ENCODE measurements around the gene ZDHHC11B.
"Not testable (repeated sequence)": the region's sequence is repeated elsewhere in the genome, so short reads cannot be mapped to it uniquely, and the experiment has no call there.

The ZDHHC11B gene, protein sequence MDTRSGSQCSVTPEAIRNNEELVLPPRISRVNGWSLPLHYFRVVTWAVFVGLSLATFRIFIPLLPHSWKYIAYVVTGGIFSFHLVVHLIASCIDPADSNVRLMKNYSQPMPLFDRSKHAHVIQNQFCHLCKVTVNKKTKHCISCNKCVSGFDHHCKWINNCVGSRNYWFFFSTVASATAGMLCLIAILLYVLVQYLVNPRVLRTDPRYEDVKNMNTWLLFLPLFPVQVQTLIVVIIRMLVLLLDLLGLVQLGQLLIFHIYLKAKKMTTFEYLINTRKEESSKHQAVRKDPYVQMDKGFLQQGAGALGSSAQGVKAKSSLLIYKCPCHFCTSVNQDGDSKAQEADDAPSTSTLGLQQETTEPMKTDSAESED

DNA sequence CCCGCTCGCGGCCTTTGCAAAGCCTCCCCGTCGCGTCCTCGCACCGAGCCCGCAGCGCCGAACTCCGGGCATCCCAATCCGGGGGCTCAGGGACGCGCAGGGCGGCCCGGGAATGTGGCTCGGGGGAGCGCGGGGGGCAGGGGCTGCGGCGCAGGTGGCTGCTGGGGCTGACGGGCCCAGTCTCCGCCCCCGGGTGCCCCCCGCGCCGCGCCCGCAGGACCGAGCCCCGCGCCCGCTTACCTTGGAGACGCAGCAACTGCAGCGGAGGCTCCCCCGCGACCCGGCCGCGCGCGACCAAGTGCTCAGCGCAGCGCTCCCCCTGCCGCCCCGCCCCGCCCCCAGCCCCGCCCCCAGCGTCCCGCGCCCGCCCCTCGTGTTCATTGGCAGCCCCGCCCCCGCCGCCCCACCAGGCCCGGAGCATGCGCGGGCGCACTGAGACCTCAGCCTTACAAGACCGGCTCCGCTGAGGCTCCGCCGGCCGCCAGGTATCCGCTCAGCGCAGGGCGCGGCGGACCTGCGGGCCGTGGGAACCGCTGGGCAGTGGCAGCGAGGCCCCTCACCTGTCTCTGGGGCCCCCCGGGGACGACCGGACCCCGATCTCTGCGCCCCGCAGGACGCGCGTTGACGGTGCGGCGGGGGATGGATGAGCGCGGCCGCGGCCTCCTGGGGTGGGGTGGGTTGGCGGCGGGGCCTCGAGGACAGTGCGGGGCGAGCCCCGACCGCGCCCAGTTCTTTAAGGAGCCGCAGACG is at the start of gene ZDHHC11B:
TSS of gene ZDHHC11B (minus strand) at position 302 of the 750 bp plus-strand sequence. CDS start 17,810 bp downstream, outside the sequence.
- DNase-seq = peak; percentile 91 to 94

DNA sequence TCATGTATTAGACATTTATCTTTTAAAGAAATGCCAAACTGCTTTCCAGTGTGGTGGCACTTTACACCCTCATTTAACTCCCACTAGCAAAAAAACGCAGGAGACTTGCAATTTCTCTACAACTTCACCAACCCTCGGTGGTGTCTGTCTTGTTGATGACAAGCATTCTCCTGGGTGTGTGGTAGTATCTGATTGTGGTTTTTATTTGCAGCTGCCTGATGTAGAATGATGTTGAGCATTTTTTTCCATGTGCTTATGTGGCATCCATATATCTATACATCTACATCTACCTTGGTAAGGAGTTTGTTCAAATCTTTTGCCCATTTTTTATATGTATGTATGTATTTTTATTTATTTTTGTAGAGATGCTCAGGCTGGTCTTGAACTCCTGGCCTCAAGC is 49.5 kb upstream of the ZDHHC11B start:
- DNase-seq = not testable (repeated sequence)

DNA sequence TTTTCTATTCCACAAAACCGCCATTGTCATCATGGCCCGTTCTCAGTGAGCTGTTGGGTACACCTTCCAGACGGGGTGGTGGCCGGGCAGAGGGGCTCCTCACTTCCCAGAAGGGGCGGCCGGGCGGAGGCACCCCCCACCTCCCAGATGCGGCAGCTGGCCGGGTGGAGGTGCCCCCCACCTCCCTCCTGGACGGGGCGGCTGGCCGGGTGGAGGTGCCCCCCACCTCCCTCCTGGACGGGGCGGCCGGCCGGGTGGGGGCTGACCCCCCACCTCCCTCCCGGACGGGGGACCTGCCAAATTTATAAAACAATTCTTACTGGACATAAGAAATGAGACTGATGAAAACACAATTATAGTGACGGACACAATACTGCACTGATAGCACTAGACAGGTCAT is 43.7 kb upstream of the ZDHHC11B start:
- not testable (repeated sequence) for DNase-seq

DNA sequence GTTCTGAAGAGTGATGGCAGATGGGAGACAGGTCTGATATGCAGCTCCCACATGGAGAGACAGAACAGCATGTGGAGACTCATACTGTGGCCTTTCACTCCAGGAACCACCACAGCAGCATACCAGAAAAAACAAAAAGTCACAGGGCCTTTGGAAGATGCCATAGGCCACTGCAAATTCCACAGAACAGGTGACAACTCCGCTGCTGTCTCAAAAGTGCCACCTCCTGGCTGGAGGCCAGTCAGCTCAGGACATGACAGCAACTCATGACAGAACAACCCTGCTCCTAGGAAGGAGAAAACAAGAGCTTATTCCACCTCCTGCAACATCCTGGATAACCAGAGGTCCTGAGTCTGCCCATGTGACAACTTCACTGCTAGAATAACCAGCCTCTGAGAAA is 41.0 kb upstream of the ZDHHC11B start:
- DNase-seq = not testable (repeated sequence)

DNA sequence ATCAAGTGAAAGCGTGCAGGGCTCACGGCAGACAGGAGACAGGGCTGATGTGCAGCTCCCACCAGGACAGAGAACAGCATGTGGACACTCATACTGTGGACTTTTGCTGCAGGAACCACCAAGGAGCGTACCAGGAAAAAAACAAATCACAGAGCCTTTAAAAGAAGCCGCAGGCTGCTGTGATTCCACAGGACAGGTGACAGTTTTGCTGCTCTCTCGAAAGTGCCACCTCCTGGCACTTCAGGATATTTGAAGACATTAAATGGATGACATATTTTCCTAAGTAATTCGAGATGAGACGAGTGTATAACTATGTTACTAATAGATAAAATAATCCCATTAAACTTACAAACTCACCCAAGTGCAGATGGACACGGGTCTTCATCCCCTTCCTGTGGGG is 37.0 kb upstream of the ZDHHC11B start:
- DNase-seq = no peak

DNA sequence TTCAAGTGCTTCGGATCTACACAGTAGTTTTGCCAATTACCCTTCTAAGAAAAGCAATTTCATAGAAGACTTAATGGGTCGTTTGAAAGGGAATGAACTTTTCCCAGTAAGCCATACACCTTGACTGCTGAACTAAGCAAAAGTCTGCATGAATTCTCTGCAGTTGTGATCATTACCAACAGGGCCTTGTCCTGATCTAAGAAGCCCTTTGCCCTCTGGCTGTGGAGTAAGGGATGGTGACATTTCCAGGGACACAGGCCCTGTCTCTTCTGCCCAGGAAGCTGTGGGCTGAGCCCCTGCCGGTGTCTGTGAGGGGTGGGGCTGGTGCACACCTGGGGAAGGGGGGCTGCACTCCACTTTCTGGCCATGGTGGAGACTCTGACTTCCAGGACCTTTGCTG is 35.7 kb upstream of the ZDHHC11B start:
- no peak for DNase-seq

DNA sequence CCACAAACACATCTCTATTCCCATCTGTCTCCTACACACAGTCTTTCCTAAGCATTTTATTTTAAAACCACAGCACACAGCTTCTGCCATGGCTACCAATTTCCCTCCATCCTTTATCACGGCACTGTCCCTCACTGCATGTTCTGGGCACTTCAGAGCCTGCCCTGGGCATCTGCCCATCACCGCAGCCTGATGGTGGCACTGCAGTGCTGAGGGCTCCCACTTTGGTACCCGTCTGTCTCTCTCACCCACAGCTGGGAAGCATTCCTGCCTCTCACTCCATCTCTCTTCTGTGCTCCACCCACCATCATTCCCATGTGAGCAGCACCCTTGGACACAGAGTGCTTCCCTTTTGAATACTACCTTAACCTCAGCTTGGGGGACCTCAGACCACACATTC is 34.5 kb upstream of the ZDHHC11B start:
- DNase-seq = no peak

DNA sequence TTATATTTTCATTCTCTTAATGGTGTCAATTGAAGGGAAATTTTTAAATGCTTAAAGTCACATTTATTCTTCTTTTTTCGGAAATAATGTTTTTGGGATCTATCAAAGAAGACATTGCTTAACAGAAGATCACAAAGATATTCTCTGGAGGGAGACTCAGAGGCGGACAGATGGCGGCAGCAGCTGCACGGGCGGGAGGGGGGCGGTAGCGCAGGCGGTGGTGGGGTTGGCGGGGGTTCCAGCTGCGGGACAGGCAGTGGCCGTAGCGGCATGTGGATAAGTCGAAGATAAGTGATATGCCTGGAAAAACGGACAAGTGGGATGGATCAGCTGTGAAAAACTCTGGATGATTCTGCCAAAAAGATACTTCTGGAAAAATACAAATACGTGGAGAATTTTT is 31.6 kb upstream of the ZDHHC11B start:
- no peak for DNase-seq

DNA sequence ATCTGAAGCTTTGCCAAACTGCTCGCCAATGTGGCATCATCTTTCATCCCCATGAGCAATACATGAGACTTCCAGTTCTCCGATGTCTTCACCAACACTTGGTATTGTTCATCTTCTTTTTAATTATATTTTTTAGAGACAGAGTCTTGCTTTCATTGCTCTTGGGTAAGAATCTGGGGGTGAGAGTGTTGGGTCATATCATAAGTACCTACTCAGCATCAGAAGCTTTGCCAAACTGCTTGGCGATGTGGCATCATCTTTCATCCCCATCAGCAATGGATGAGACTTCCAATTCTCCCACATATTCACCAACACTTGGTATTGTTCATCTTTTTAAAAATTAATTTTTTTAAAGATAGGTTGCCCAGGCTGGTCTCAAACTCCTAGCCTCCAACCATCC is 30.9 kb upstream of the ZDHHC11B start:
- no peak for DNase-seq

DNA sequence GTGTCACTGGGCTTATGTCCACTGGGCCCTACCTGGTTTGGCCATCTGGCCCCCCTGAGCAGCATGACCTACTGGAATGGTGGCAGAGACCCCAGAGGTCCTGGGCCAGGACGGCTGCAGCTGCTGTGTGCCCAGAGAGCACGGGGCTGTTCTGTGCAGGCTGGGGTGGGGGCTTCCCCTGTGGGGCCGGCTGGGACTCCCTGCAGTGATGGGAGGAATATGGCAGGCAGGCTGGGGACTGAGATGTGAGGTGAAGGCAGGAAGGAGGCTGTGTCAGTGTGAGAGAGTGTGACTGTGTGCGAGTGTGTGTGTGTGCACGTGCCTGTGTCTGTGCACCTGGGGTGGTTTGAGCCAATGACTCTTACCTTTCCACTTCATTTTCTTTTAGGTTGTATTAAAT is 29.0 kb upstream of the ZDHHC11B start:
- DNase-seq = not testable (repeated sequence)

DNA sequence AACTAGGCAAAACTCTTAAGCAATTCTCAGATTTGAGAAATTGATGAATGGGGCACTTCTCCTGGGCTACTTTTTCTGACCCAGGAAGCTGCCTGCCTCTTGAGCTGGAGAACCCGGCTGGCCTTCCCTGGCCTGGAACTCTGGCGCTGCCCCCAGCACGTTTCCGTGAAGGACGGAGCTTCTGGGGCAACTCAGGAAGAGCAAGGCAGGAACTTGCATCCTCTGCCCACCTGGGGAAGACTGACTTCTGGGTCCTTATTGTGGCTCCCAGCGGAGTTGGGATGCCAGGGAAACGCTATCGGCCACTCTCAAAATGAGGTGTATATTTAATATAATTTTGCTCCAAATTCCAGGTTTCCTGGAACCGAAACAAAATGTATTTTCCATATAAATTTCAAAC is 26.9 kb upstream of the ZDHHC11B start:
- DNase-seq = not testable (repeated sequence)

DNA sequence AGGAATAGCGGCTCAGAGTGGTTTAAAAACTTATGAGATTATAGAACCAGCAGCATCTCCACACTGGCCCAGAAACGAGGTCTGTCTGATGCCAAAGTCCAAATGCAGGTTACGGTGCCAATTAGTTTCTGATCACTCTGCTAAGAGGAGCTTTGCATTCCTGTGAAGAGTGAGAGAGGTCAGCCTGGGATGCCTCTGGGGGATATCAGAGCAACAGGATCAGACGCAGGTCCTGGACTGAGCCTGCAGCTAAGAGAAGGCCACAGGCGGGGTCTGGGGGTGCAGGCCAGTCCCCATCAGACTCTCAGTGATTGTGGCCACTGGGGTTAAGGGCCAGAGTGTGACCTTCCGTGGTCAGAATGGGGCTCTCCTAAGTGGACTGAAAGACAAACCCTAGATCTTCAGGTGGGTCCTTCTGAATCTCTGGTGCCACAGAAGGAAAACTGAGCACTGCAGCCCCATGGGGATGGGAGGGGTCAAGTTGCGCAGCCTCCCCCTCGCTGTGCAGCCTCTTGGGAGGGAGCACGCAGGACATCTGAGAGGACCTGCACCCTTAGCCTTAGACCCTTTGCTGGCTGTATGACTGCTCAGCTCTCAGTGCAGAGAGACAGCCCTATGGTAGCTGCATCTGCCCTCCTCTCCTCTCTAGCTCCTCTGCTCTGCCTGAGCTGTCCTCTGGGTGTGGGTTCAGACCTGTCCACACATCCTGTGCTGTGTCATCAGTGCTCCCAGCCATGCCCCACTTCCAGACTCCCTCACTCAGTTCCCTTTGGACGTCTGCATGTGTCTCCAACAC is 23.4 kb upstream of the ZDHHC11B start:
- DNase-seq = not testable (repeated sequence)

DNA sequence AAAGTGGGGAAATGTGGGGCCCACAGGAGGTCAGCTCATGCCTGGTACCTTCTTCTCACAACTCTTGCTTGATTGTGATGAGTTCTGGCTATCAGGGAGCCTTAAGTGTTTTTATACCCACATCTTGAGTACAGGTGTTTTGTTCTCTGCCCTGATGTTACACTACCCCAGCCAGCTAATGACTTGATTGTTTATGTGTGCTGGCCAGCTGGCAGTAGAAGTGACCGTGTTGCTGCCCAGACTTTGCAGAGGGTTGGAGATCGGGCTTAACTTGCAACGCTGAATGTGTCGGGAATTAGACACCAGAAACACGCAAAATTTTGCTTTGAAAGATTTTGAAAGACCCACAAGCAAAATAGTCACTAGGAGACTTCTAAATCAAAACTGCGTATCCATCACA is 16.9 kb upstream of the ZDHHC11B start:
- no peak for DNase-seq

DNA sequence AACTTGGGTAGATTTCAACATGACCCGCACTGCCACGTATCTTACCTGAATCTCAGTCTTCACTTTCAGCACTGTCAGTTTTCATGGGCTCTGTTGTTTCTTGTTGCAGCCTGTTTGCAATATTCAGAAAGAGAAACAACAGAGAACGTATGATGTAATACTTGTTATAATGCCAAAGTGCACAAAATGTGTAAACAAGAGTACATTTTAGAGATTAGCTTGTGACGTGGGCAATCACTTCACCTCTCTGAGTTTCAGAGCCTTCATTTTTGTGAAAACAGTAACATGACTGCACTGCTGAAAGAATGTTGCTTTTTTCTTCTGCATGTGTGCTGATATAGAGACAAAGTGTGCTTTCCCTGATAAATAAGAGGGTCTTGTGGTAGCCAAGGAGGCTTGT is 16.5 kb upstream of the ZDHHC11B start:
- not testable (repeated sequence) for DNase-seq

DNA sequence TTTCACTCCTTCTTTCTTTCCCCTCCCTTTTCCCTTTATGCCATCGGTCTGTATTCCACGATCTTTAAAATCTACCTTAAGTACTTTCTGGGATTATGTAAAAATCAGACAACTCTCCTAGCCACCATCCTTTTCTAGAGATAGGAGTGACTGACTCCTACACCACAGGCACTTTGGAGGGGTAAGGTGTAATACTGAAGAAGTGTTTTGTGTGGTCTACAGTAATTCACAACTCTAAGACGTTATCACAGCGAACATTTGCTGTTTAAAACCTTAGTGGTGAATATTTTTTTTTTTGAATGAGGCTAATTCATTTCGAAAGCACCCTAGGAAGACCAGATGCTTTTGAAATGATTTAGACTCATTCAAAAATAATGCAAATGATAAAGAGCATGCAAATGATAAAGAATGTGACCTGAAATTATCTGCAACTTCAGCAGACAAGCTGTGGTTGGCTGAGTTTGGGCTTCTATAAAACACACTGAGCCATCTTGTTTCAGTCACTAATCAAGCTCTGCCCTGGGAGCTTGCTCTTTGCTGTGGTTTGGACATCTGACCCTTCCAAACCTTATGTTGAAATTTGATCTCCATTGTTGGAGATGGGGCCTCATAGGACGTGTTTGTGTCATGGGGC is 14.1 kb upstream of the ZDHHC11B start:
- not testable (repeated sequence) for DNase-seq

DNA sequence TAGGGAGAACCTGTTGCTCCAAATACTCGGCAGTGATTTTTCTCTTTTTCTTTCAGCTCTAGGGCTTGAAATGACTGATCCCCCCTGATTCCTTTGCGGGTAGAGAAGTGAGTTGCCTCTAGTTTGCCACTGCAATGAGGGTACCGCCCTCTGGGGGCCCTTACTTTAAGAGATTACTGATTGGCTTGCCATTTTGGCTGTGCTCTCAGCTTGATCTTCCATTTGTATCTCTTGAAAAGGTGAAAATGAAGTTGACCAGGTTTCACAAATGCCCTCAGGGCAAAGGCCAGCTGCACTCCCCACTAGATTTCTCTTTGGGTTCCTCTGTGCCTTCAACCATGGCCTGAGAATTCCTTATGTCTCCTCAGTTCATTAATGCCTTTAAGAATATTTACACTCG is 13.5 kb upstream of the ZDHHC11B start:
- not testable (repeated sequence) for DNase-seq

DNA sequence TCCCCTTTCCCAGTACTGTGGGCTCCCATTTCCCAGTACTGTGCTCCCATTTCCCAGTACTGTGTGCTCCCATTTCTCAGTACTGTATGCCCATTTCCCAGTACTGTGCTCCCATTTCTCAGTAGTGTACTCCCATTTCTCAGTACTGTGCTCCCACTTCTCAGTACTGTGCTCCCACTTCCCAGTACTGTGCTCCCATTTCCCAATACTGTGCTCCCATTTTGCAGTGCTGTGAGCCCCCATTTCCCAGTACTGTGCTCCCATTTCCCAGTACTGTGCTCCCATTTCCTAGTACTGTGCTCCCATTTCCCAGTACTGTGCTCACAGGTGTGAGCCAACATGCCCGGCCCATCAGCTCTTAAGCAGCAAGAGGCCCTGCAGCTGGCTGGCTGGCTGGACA is 11.3 kb upstream of the ZDHHC11B start:
- DNase-seq = not testable (repeated sequence)

DNA sequence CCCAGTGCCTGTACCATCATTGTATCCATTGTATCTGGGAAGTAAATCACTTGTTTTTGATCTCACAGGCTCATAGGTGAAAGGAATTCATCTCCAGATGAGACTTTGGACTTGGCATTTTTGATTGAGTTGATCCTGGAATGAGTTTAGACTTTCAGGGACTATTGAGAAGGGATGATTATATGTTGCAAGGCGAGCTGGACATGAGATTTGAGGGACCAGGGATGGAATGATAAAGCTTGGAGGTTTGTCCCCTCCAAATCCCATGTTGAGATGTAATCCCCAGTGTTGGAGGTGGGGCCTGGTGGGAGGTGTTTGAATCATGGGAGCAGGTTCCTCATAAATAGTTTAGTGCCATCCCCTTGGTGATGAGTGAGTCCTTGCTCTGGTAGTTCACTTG is 10.4 kb upstream of the ZDHHC11B start:
- DNase-seq = not testable (repeated sequence)

DNA sequence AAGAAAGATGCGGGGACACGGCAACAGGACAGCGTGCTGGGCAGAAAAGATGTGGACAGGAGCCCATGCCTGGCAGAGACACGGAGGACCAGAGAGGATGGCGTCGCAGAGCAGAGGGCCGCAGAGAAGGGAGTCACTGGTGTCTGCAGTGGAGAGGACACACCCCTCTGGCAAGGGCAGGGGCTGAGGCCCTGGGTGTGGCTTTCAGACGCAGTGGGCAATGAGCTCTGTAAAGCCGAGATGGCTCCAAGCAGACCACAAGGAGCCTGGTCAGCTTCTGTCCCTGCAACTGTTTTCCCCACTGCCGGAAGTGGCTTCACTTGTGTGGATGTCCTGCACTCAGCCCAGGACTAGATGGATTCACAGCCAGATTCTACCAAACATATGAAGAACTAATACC is 4.2 kb upstream of the ZDHHC11B start:
- not testable (repeated sequence) for DNase-seq

DNA sequence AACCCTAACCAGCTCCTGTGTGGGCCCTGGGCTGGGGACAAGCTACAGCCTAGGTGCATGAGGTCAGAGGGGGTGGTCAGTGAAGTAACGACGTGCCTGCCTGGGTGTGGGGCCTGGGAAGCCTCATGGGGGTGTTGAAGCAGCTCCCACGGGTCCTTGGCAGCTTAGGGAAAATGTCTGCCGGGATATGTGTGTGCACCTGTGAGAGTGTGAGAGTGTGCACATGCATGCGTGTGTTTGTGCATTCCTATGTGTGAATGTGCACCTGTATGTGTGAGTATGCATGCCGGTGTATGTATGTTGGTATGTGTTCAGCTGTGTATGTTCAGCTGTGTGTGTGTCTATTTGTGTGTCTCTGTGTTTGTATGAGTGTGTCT is 3.3 kb upstream of the ZDHHC11B start:
- not testable (repeated sequence) for DNase-seq

DNA sequence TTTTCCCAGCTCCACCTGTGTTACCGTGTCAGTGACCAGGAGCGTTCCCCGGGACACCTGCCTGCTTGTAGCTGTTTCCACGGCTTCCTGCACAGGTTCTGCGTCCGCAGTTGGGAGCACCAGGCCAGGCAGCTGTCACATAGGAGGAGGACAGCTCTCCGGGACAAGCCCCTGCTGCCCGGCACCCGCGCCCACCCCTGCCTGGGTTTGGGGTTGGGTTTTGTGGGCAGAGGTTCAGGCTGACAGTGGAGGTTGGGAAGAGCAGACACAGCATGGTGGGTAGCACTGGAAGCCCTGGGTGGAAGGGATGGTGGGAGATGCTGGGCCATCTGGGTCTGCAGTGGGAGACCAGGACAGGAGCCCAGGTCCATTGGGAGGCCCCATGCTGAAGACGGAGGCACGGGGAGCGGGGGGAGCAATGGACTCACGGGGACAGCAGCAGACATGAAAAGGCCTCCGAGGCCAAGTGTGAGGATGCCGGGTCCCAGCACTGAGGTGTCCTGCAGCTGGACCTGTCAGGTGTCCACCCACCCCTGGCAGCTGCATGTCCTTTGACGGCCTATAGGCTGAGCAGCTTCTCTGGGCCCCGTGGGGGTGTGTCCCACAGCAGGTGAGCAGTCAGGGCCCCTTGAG is 2.8 kb upstream of the ZDHHC11B start:
- not testable (repeated sequence) for DNase-seq

DNA sequence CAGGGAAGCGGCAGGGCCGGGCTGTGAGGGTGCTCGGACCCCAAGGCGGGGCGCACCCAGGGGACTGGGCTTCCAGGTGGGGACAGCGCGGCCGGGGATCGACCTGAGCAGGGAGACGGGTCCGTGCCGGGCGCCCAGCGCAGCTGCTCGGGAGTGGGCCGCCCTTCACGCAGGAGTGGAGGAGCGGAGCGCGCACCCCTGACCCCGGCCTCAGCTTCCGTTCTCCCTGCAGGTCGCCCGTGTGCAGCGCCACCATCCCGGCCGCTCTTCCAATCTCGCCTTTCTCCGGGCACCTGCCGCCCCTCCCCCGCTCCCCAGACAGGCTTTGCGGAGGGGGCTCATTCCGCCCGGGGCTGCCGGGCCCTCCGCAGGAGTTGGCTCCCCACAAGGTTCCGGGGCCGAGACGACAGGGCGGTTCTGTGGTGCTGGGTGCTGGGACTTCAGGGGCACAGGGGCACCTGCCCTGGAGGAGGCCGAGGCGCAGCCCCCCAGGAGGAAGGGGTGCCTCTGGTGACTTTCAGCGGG is 714 bp upstream of the ZDHHC11B start:
- peak; percentile 20 to 55 for DNase-seq
